Activated CD4-positive, alpha-beta T cell treated with anti-CD3 and anti-CD28 coated beads, Interleukin-2, amount 50 U/mL, for 16 hours (primary cell): ENCODE data around the gene SAA1.
"Not testable (repeated sequence)": the region's sequence is repeated elsewhere in the genome, so short reads cannot be mapped to it uniquely, and the experiment has no call there.

ENCODE experiments used
- DNase-seq: peaks from one replicate; pipeline ENCODE4 v3.0.0-alpha.2; 2020

SAA1 gene

GRCh38 chr11:18261721-18262120 is 4.3 kb upstream of the SAA1 start:
- no peak for DNase-seq

DNA sequence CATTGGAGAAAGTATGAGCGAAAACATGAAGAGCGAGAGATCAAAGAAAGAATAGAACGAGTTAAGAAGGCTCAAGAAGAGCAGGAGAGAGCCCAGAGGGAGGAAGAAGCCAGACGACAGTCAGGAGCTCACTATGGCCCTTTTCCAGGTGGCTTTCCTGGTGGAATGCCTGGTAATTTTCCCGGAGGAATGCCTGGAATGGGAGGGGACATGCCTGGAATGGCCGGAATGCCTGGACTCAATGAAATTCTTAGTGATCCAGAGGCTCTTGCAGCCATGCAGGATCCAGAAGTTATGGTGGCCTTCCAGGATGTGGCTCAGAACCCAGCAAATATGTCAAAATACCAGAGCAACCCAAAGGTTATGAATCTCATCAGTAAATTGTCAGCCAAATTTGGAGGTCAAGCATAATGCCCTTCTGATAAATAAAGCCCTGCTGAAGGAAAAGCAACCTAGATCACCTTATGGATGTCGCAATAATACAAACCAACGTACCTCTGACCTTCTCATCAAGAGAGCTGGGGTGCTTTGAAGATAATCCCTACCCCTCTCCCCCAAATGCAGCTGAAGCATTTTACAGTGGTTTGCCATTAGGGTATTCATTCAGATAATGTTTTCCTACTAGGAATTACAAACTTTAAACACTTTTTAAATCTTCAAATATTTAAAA is 3.2 kb upstream of the SAA1 start:
- not testable (repeated sequence) for DNase-seq

DNA sequence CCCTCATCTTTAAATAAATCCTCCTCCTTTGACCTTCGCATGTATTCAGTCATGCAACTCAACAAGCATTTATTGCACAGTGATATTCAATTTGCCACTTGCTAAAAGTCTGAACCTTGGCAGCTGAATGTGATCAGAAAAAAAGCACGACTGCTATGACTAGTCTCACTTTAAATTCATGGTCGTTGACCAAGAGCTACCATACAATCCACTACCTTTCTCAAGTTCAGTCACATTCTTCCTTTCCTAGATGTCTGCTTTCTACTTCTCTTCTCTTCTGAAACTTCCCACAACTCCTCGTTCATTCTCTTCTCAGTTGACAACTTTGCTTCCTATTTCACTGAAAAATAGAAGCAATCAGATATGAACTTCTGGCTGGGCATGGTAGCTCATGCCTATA is 2.0 kb upstream of the SAA1 start:
- peak; percentile 24 for DNase-seq

DNA sequence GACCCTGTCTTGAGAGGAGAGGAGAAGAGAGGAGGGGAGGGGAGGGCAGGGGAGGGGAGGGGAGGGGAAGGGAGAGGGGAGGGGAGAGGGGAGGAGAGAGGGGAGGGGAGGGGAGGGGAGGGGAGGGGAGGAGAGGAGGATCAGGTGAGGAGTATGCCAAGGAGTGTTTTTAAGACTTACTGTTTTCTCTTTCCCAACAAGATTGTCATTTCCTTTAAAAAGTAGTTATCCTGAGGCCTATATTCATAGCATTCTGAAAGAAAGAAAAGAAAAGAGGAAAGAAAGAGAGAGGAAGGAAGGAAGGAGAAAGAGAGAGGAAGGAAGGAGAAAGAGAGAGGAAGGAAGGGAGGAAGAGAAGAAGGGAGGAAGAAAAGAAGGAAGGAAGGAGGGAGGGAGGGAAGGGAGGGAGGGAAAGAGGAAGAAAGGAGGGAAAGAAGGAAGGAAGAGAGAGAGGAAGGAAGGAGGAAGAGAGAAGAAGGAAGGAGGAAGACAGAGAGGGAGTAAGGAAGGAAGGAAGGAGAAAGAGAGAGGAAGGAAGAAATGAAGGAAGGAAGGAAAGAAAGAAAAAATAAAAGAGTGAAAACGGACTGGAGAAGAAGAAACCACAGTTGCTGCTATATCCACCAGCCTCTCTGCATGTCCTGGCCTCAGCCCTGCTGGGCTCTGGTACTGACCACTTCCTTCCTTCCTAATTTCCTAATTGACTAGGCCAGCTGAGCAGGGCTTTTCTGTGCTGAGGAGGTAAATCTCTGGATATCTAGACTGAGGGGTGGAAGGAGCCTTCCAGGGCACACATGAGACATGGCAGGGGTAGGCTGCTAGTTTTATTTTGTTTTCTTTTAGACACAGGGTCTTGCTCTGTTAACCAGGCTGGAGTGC is 1.1 kb upstream of the SAA1 start:
- DNase-seq: no peak

GRCh38 chr11:18267335-18268133 is 1.5 kb downstream of the SAA1 start:
- not testable (repeated sequence) for DNase-seq

GRCh38 chr11:18269252-18269651 is 3.2 kb downstream of the SAA1 start:
- DNase-seq: not testable (repeated sequence)

DNA sequence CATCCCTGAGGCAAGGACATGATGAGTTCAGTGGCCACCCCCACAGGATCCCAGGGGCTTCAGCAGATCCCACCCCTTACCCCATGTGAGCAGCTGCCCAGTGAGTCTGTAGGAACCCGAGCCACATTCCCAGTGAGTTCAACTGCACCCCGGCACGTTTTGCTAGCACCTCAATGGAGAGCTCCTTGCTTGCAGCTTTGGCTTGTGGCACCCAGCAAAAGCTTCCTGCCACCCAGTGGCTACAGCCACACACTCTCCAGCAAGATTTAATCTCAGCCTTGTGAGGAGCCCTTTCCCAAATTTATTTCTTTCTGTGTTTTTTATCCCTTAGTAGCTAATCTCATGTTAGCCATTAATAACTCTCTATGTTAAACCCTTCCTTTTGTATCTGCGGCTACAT is 4.0 kb downstream of the SAA1 start:
- no peak for DNase-seq

DNA sequence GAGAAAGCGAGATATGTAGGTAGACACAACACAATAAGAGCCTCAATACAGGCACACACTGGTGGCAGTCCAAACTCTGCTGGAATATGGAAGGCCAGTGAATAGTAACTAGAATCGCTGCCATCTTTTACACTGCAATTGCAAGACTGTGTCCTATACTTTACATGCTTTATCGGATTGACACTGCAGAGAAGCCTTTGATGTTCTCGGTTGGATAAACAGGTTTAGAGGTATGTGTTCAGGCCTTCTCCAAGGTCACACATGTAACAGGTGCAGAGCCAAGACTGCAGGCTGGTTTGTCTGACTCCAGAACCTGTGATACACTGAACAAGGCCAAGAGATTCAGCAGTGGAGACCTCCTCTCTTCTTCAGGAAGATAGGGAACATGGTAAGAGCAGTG is 5.1 kb downstream of the SAA1 start:
- DNase-seq: no peak

DNA sequence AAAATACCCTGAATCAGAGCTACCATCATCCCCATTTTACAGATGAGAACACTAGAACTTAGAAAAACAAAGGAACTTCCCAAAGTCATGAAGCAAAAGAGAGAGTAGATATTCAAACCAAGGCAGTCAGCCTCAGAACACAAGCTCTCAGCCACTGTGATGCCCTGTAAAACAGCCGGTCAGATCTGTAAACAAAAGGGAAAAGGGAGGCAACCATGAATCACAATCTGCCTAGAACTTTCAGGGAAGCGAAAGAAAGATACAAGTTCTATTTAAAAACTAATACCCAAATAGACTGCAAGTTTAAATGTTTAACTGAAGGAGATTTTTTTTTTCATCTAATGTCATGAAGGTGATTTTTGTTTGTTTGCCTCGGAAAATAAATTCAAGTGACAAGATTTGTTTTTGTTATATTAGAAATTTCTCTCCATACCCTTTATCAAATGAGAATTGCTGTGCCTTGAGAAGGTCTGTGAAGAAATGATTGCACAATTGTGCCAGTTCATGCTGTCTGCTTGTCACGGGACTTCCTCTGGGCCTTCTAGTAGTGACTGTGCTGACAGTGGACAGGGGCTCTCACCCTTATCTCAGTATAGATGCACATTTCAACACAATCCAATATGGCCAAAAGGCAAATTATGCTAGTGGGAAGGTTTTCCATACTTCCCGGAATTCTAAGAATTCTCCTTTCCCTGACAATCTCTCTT is 11.7 kb downstream of the SAA1 start:
- no peak for DNase-seq

- DNase-seq: peak; percentile 19
Measured at GRCh38 chr11:18280438-18281045, 14.5 kb downstream of the SAA1 start.

DNA sequence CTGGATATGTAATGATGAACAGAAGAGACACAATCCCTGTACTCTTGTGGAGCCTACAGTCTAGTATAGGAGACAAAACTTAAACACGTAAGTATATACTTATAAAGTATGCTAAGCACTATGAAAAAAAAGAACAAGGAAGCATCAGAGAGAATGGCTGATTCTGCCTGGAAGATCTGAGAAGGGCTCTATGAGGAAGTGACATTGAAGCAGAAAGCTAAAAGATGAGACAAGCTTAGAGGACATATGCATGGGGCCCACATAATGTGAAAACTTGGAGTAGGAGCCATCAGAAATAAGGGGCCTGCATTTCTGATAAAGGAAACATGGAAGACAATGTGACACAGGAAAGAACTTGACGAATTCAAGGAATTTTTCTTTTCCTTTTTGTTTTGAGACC is 16.6 kb downstream of the SAA1 start:
- no peak for DNase-seq

- DNase-seq: no peak
Measured at GRCh38 chr11:18285841-18286240, 19.8 kb downstream of the SAA1 start.

GRCh38 chr11:18288911-18289310 is 22.8 kb downstream of the SAA1 start:
- DNase-seq: no peak

- peak; percentile 57 for DNase-seq
Measured at GRCh38 chr11:18294862-18295261, 28.8 kb downstream of the SAA1 start.

GRCh38 chr11:18295316-18295715 is 29.3 kb downstream of the SAA1 start:
- no peak for DNase-seq

- no peak for DNase-seq
Measured at GRCh38 chr11:18299721-18300120, 33.7 kb downstream of the SAA1 start.

- DNase-seq: no peak
Measured at GRCh38 chr11:18304745-18305144, 38.7 kb downstream of the SAA1 start.

DNA sequence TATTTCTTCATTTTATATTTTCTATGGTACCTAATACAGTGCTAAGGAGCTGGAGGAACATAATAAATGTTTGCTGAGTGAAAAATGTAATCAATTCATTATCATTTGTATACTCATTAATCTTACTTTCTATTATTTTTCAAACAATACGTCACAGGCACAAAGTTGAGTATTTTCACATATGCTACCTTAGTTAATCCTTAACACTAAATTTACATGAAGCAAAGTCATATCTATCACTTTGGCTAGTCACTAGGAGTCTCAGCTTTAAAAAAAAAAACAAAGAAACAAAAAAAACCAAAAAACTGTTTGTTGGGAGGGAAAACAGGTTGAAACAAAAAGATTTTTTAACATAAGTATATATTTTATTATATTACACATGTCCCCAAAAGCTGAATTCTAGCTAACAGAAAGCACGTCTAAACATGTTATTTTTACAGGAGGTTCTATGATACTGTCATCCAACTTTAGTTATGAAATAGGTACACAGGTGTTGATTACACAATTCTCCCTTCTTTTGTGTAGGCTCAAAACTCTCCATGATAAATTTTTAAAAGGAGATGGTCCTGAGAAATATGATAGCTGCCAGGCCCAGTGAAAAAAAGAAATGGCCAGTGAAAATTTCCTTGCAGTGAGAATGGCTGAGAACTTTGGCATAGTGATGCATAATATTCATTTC is 41.5 kb downstream of the SAA1 start:
- DNase-seq: no peak

DNA sequence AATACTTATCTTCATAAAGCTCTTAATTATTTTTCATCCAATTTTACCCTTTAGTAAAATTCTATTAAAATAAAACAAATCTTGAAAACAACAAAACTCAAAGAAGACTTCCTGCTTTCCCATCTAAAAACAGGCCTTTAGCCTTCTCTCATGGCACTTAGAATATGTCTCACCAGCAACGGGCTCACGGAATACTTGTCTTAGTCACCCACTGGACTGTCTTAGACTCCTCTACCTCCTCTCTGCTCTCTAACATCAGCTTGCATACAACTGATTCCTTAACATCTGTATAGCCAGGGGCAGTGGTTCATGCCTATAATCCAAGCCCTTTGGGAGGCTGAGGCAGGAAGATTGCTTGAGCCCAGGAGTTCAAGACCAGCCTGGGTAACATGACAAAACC is 42.2 kb downstream of the SAA1 start:
- no peak for DNase-seq

GRCh38 chr11:18309691-18310090 is 43.6 kb downstream of the SAA1 start:
- DNase-seq: no peak

DNA sequence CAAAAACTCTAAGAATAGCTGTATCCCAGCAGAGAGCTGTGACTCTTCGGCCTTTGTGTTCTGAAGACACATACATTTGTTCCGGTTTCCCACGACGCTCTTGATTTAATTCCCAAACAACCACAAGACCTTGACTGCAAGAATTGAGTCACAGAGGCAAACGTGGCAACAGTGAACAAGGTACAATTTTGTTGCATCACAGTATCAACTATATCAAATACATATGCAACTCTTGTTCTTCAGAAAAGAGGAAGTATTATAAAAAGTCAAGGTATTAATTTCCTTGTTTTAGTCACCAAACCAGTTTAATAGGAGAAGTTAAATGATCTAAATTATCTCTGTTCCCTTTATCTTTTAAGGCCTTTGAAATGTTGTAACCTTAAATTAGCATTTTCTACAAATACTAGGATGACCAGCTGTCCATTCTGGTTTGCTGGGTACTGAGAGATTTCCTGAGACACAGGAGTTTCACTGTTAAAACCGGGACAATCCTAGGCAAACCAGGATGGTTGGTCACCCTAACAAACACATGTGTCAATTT is 44.8 kb downstream of the SAA1 start:
- no peak for DNase-seq

DNA sequence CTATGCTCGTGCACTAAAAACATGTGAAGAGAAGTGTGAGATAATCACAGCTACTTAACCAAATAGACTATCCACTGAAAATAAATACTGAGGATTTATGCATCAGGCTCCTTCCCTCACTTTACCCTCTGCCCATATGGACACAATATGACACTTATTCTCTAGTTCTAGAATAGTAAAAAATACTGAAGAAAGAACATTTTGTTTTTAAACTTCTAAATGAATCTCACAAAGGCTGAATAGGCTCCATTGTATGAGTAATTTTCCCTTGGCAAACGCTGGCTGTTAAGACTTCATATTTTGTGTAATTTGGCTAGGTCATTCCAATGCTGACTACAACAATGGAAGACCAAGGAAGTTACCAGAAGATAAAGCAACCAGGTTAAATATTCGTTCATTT is 45.9 kb downstream of the SAA1 start:
- DNase-seq: no peak
